NCI-H2227 treated with DMSO at 0.1 percent for 48 hours (cell line): Measurements from ENCODE around the gene LACRT.
"Not testable (repeated sequence)": the region's sequence is repeated elsewhere in the genome, so short reads cannot be mapped to it uniquely, and the experiment has no call there.

ENCODE experiments used
- DNase-seq: peaks from one replicate; lab custom pipeline; 2025; lab: John Stamatoyannopoulos, UW

LACRT gene

DNA sequence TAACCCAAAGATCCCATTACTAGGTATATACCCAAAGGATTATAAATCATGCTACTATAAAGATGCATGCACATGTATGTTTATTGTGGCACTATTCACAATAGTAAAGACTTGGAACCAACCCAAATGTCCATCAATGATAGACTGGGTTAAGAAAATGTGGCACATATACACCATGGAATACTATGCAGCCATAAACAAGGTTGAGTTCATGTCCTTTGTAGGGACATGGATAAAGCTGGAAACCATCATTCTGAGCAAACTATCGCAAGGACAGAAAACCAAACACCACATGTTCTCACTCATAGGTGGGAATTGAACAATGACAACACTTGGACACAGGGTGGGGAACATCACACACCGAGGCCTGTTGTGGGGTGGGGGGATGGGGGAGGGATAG lies 4.4 kb upstream of the LACRT start:
- not testable (repeated sequence) for DNase-seq

DNA sequence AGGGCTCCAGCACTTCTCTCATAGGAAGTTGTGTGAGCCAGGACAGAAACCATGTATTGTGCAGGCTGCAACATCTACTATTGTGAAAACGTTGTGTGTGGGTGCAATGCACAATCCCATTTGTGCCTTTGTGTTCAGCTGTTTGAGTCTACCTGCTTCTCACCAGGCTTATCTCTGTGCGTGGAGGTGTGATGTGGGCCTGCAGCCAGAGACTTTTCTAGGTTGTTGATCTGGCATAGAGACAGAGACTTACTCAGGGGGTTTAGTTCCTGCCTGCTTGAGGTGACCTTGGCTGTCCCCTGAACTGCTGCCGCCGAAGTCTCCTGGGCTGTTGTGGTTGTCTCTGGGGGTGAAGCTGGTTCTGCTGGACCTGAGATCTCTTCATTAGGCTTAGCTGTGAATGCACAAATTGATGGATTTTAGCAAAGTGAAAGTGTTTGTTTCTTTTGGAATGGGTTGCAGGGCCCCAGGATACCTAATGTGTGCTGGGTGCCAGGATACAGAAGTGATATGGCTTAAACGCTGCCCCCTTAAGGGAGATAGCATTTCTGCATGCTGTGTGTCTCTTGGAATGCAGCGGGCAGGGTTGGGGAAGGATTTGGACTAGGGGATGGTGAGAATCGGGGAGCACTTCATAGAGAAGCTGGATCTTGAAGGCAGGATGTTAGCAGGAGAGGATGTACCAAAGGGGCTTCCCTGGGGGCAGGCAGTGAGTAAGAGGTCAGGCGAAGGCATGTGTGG lies 2.5 kb downstream of the LACRT start:
- DNase-seq, result no peak

DNA sequence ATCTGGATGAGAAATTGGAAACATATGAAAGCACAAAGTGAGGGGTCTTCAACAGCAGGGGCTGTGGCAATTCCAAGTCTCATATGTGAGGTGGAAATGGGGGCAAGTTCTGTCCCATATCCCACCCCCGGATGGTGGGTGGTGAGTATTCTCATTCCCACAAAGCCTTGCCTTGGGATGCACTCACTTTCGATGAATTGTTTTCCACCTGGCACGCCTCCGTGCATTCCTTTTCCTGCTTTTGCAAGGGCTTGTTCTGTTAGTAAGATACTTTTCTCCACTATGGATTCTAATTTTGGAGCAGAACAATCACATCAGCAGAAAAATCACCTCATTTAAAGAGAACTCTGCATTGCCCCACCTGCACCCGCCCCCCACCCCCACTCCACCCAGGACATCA lies 3.1 kb downstream of the LACRT start:
- DNase-seq, result no peak

DNA sequence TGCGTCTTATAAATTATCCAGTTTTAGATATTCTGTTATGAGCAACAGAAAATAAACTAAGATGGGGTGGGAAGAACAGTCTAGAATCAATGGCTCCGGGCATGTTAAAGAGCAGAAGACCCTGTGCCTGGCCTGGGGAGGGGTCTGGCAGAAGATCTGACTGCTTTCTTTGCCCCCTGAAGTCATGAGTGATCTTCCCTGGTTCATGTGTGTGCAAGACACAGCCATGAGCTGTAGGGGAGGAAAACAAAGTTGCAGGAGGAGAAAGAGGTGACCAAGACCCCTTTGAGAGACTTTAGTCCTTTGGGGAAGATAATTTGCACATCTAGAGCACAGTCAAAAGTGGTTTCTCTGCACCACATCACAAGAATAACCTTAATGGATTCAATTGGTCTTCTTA lies 4.8 kb downstream of the LACRT start:
- no peak for DNase-seq

DNA sequence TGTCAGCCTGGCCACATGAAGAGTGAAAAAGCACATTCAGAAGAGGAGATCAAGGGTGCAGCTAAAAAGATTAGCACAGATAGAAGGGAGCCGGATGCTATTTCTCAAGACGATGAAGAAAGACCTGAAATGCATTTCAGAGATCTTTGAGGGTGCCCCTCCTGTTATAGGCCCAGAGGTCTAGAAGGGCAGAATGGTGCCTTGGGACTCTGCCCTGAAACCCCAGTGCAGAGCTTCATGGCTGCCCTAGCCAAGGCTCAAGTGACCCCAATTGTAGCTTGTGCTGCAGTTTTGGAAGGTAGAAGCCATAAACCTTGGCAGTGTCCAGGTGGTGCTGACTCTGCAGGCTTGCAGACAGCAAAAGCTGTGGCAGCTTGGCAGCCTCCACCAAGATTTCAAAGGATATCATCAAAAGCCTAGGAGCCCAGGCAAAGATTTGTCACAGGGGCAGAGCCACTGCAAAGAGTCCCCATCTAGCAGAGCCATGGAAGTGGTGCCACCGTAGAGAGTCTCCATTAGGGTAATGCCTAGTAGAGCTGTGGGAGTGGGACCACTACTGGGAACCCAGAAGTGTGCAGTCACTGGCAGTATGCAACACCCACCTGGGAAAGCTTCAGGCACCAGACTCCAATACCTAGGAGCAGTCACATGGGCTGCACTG lies 6.4 kb downstream of the LACRT start:
- DNase-seq, result no peak

DNA sequence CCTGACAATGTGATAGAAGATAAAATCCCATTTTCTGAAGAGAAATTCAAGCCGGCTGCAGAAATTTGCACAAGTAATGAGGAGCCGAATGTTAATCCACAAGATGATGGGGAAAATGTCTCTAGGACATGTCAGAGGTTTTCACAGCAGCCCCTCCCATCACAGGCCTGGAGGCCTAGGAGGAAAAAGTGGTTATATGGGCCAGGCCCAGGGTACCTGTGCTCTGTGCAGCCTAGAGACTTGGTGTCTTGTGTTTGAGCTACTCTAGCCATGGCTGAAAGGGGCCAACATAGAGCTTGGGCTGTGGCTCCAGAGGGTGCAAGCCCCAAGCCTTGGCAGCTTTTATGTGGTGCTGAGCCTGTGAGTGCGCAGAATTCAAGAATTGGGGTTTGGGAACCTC lies 7.4 kb downstream of the LACRT start:
- DNase-seq, result no peak

DNA sequence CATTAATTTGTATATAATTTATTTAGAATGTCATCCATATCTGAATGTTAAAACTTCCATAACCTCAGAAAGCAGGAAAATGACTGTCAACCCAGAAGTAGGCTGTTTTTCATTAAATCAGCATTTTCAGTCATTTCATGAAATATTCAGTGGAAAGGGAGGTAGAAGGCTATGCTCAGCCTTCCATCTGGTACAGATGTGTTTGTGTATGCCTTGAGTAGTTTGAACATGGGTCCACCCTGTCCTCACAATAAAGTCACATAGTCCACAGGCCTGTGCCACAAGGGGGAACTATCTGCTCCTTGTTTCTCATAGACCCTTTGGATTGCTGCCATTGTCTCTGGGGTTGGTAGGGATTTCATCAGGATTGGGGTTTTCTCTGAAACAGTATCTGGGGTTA lies 9.1 kb downstream of the LACRT start:
- DNase-seq, result no peak

DNA sequence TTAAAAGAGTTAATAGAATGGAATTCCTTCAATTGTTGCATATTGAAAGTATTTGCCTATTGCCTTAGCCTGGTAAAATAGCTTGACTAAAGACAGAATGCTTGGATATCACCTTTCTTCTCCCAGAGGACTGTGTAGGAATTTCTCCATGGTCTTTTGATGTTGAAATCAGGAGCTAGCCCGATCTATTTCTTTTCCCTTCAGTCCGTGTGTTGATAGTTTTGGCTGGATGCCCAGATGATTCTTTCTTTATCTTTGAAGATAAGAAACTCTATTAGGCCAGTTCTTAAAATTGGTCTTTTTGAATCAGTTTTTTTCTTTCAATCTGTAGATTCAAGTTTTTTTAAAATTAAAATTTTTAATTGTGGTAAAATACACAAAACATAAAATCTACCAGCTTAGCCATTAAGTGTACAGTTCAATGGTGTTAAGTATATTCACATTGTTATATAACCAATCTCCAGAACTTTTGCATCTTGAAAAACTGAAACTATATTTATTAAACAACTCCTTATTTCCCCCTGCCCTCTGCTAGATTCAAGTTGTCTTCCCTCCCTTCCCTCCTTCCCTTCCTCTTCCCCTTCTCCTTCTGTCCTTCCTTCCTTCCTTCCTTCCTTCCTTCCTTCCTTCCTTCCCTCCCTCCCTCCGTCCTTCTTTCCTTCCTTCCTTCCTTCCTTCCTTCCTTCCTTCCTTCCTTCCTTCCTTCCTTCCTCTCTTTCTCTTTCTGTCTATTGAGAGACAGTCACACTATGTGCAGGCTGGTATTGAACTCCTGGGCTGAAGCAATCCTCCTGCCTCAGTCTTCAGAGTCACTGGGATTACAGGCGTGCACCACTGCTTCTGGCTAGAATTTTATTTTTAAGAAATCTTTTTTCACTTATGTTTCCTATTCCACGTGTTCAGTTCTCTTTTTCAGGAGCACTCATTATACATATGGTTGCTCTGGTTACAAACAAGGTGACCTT lies 10.1 kb downstream of the LACRT start:
- no peak for DNase-seq

DNA sequence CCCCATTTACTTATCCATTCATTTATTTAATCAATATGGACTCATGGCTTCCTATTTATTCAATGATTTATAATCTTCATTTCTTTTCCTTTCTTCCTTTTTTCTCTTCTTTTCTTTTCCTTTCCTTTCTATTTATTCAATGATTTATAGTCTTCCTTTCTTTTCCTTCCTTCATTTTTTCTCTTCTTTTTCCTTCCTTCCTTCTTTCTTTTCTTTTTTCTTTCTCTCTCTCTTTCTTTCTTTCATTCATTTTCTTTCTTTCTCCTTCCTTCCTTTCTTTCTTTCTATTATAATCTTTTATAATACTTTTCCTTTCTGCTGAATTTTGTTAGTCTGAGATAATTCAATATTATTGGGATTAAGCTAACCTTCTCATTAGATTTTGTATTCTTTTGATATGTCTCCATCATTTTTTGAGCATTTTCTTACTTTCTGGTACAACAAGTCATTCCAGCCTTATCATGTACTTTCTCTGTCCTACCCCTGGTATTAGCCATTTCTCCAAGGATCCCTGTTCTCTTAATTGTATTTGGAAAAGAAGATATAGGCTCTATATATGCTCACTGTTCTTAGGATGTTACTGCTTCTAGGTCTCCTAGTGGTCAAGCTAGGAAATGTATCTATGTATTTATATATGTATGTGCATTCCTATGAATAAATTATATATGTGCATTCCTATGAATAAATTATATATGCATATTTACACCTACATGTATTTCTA lies 12.1 kb downstream of the LACRT start:
- DNase-seq, result no peak

DNA sequence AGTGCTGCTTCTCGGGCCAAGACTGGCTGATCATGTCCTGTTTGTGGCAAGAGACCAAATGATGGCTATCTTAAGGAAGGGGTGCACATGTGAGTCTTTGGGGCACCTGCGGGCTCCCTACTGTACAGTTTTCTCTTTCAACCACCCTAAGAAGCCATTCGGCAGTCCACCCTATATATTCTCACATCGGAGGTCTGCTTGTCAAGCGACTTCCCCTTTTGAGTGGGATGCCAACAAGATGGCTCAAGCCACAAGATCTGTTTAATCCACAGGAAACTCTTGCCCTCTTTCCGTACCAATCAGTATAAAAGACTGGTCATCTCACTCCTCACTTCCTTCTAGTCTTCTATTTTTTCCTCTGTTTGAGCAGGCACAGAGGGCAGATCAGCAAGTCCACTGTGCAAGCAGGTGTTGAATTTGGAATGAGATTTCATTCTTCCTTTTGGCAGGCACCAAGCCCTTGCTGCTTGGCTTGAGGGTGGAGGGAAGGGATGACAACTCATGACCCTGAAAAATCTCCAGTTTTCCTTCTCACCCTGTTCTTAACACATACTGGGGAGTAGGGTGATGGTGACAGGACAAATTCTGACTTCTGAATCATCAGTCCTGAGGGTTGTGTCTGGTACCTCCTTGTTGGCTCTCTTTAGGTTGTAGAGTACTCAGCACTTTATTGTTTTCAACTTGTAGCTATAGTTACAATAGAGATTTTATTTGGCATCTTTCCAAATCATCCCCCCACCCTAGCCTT lies 17.6 kb downstream of the LACRT start:
- DNase-seq, result no peak

DNA sequence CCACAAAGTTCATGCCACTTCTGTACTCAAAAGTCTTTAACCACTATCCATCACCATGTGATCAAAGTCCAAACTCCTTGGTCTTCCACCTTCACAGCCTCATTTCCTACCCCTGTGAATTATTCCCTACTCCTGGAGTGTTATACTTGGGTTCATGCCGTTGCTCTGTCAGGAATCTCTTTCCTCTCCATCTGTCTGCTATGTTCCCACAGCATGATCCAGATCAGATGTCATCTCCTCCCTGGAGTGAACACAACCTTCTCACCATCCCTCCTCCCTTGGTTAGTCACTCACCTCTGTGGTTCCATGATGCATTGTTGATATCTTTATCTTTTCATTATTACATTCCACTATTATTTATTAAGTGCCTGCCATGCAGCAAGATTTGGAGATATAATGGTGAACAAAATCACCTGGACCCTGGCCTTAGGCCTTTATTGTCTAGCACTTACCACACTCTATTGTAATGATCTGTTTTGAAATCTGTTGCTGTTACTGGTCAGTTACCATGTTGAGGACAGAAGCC lies 22.4 kb downstream of the LACRT start:
- no peak for DNase-seq

DNA sequence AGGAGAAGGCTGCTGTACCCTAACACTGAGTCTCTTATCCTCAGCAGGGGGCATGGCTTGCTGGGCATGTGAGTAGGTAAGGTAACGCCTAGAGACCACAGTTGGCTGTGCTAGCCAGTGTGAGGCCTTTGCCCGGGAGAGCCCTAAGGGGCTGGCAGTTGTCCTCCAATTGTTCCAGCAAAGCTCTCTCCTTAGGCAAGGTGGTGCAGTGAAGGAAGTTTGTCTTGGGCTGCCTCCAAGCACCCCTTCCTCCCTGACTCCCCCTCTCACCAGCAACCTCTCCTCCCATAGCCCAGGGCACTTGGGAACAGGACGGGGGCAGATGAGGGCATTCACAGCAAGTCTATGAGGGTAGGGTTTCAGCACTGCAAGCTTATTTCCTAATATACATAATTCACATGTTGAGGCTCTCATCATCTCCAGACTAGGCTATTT lies 23.0 kb downstream of the LACRT start:
- DNase-seq, result no peak

DNA sequence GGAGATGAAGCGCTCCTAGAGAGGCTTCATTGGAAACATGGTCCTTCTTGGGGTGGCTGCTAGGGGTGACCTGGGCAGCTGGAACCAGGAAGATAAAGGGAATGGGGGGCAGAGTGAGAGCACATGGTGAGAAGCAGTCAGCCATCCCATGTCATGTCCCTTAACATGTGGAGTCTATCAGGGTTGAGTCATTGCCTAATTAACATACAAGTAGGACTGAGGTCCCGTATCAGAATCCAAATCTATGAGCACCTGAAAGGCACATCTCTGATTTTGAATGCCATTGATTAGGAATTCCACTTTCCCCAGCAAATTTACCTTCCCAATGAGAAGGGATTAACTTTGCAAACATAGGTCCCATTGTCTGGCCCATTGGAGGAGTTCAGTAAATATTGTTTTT lies 25.9 kb downstream of the LACRT start:
- no peak for DNase-seq

DNA sequence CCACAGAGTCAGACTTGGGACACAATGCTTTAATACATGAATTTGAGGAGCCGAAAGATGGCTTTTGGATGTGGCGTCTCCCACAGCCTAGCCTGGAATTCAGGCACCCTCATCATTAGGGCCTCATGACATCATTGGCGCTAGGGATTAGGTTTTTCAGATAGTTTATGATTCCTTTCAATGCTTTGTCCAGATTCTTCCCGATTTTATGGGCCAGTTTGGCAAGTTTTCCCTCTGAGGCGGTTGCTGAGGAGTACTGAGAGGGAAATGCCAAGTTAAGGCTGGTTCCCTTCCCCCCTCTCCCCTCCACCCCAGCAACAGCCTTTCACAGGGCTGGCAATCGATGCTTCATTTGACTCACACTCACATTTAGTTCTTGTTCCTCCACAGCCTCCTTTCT lies 26.5 kb downstream of the LACRT start:
- DNase-seq, result no peak

DNA sequence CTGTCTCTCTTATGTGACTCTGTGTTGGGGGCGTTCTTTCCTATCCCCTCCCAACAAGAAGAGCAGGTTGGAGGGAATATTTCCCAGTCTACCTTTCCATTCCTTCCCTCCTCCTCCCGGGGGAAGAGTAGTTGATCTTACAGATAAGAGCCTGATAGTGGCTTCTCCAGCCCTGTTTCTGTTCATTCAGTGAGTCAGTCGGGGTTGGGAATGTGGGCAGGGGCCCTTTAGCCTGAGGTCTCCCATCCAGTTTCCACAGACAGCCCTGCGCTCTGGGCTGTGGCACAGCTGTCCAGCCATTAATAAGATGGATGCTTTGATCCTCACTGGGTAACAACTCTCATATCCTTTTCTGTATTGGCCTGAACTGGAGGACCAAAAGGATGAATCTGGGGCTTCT lies 28.1 kb downstream of the LACRT start:
- DNase-seq, result no peak

DNA sequence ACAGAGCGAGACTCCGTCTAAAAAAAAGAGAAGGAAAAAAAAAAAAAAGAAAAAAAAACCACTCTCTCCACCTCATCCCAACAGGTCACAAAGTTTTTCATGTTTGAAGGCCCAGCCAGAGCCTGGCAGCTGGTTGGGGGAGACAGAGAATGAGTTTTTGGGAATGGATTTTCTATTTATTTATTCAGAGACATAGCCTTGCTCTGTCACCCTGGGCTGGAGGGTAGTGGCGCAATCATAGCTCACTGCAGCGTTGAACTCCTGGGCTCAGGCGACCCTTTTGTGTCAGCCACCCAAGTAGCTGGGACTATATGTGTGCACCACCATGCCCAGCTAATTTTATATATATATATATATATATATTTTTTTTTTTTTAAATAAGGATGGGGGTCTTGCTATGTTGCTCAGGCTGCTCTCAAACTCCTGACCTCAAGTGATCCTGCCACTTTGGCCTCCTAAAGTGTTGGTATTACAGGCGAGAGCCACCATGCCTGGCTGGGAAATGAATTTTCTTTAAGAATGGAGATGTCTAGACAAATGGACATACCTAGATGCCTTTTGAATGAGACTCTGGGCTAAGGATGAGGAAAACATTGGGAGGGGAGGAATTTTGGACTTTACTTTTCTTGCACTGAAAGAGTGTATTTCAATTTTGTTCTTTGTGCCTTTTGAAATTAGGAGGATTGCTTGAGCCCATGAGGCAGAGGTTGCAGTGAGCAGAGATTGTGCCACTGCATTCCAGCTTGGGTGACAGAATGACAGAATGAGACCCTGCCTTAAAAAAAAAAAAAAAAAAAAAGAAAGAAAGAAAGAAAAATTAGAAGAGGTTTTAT lies 29.3 kb downstream of the LACRT start:
- no peak for DNase-seq

DNA sequence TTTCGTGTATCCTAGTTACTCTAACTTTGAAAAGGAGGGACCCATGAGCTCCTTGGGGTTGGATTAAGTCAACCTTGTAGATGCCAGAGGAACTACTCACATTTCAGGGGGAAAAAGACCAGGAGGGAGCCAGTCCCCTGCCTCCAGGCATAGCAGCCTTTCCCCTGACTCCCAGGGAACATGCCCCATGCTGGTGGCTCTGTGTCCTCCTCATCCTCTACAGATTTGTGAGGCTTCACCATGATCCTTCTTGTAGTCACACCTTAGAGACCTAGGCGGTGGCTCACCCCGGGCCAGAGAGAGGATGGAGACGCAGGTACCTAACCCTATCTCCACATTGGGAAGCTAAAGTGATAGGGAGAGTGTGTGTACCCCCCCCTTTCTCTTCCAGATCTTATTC lies 30.3 kb downstream of the LACRT start:
- no peak for DNase-seq

DNA sequence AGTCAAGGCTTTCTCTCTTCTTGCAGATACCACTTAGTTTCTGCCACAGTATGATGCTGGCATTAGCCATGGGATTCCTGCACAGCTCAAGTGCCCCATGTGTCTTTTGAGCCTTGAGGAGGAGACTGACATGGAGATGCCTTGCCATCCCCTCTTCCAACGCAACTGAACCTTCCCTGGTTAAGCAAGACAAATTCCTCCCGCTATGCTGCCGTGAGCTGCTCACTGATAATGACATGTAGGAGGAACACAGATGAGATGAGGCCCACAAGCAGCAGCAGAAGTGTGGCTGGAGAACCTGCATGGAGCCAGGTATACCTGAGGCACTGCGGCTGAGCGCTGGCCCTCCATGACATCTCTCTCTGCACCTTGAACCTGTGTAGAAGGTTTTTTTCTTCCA lies 30.8 kb downstream of the LACRT start:
- no peak for DNase-seq

DNA sequence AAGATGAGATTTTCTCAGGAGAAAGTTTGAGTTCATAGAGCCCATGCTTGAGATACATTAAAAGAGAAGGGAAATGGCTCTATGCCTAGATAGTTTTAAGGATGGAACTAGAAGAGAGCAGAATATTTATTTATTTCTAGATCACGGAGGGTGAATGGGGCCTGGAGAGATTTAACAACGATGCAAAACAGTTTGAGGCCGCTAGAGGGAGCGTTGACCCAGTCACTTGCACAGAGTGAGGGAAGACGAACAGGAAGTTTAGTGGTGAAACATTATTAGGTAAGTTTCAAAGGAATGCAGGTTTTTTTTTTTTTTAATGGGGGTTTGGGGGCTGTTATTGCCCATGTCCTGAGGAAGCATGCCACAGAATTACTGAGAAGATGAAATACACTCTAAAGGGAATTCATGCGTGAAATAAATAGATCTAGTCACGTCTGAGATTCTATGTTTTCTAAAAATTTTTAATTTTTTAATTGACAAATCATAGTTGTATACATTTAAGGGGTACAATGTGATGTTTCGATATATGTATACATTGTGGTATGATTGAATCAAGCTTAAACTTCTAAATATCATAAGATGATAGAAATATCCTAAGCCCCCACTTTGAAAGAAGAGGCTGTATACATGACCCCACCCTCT lies 31.4 kb downstream of the LACRT start:
- DNase-seq, result peak; percentile 12

DNA sequence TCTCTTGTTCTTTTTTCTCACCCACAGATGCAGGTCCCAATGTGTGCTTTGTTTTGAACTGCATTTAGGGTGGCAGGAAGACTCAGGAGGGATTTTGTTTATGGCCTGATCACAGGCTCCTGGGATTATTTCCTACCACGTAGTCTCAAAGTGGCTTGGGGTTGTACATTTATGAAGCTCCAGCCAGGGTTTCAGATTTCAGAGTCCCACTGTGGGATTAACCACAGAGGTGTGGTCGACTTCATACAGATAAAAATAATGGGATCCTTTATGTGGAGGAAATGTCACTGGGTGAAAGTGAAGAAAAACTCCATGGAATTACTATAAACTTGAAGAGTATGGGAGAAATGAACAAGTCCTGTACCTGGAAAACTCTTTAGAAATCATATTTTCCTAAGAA lies 32.0 kb downstream of the LACRT start:
- no peak for DNase-seq
